Mesenchymal stem cell (in vitro differentiated cells and primary cell): ENCODE results near the gene TBC1D12.
"Not testable (repeated sequence)": the region's sequence is repeated elsewhere in the genome, so short reads cannot be mapped to it uniquely, and the experiment has no call there.

Experiments
- DNase-seq: peaks from one replicate; pipeline ENCODE4 v3.0.0-alpha.2; 2013
- H2AFZ ChIP-seq: one replicate; pipeline ENCODE4 v1.6.1; 2013; ENCODE audit warnings: low read depth, mild to moderate bottlenecking, control low read depth, inconsistent platforms, low read length, moderate library complexity
- H2AK5ac ChIP-seq: 2 replicates; pipeline ENCODE4 v1.6.1; 2013; ENCODE audit warnings: low read length, moderate library complexity, mild to moderate bottlenecking, inconsistent platforms; ENCODE audit not compliant: severe bottlenecking
- H2BK120ac ChIP-seq: one replicate; pipeline ENCODE4 v1.6.1; 2013; ENCODE audit warnings: low read depth, mild to moderate bottlenecking, inconsistent platforms, low read length, moderate library complexity
- H2BK12ac ChIP-seq, 2 experiments: one replicate each; pipeline ENCODE4 v1.6.1; 2013; ENCODE audit warnings: inconsistent platforms in 2 of 2, low read length in 2 of 2, mild to moderate bottlenecking in 2 of 2, moderate library complexity in 2 of 2, control low read depth in 1 of 2
- H2BK15ac ChIP-seq: one replicate; pipeline ENCODE4 v1.6.1; 2013; ENCODE audit warnings: mild to moderate bottlenecking, low read depth, inconsistent platforms; ENCODE audit not compliant: poor library complexity, severe bottlenecking
- H2BK5ac ChIP-seq: 2 replicates; pipeline ENCODE4 v1.6.1; 2013; ENCODE audit warnings: low read depth, mild to moderate bottlenecking, low read length, control low read depth, inconsistent platforms; ENCODE audit not compliant: poor library complexity, severe bottlenecking
- H3K14ac ChIP-seq, 2 experiments: one replicate each; pipeline ENCODE4 v1.6.1; 2013; ENCODE audit warnings: inconsistent platforms in 2 of 2, low read length in 2 of 2, control low read depth in 1 of 2, mild to moderate bottlenecking in 1 of 2, moderate library complexity in 1 of 2
- H3K18ac ChIP-seq, 2 experiments: one replicate each; pipeline ENCODE4 v1.6.1; 2013; ENCODE audit warnings: inconsistent platforms in 2 of 2, low read length in 2 of 2, control low read depth in 1 of 2, low read depth in 1 of 2, mild to moderate bottlenecking in 1 of 2
- H3K23ac ChIP-seq, 2 experiments: one replicate each; pipeline ENCODE4 v1.6.1; 2013; ENCODE audit warnings: inconsistent platforms in 2 of 2, low read length in 2 of 2, mild to moderate bottlenecking in 2 of 2, moderate library complexity in 2 of 2, control low read depth in 1 of 2
- H3K27ac ChIP-seq: 2 replicates; pipeline ENCODE4 v1.5.1; 2013; ENCODE audit warnings: mild to moderate bottlenecking, moderate library complexity, low read length, control low read depth, inconsistent platforms; ENCODE audit not compliant: poor library complexity, severe bottlenecking
- H3K27me3 ChIP-seq, 2 experiments: 2 replicates each; pipeline versions ENCODE4 v1.6.1 to v1.7.0; 2013; ENCODE audit warnings: low read length in 2 of 2, mild to moderate bottlenecking in 2 of 2, moderate library complexity in 2 of 2, control low read depth in 1 of 2, inconsistent platforms in 1 of 2; ENCODE audit not compliant: control insufficient read depth in 1 of 2, insufficient read depth in 1 of 2
- H3K36me3 ChIP-seq, 2 experiments: 2 replicates each; pipeline versions ENCODE4 v1.6.1 to v1.7.0; 2013; ENCODE audit warnings: low read length in 2 of 2, control low read depth in 1 of 2, inconsistent platforms in 1 of 2, low read depth in 1 of 2, mild to moderate bottlenecking in 1 of 2; ENCODE audit not compliant: insufficient read depth in 2 of 2, control insufficient read depth in 1 of 2
- H3K4ac ChIP-seq, 2 experiments: one replicate each; pipeline ENCODE4 v1.6.1; 2013; ENCODE audit warnings: inconsistent platforms in 2 of 2, low read length in 2 of 2, mild to moderate bottlenecking in 2 of 2, moderate library complexity in 2 of 2, control low read depth in 1 of 2, low read depth in 1 of 2
- H3K4me1 ChIP-seq: 2 replicates; pipeline ENCODE4 v1.6.1; 2013; ENCODE audit warnings: low read depth, low read length, control low read depth; ENCODE audit not compliant: control insufficient read depth, insufficient read depth
- H3K4me2 ChIP-seq: 2 replicates; pipeline ENCODE4 v1.6.1; 2013; ENCODE audit warnings: low read length, mild to moderate bottlenecking, inconsistent platforms; ENCODE audit not compliant: poor library complexity, severe bottlenecking
- H3K4me3 ChIP-seq, 2 experiments: 2 replicates each; pipeline versions ENCODE4 v1.5.1 to v1.7.0; 2013; ENCODE audit warnings: low read length in 2 of 2, mild to moderate bottlenecking in 2 of 2, control low read depth in 1 of 2, low read depth in 1 of 2; ENCODE audit not compliant: insufficient read depth in 1 of 2
- H3K79me1 ChIP-seq: replicated peaks from 2 replicates; pipeline ENCODE4 v1.6.1; 2013; ENCODE audit warnings: mild to moderate bottlenecking, control low read depth, low read length, inconsistent platforms; ENCODE audit not compliant: poor library complexity, severe bottlenecking
- H3K9ac ChIP-seq: 2 replicates; pipeline ENCODE4 v1.7.0; 2013; ENCODE audit warnings: mild to moderate bottlenecking, low read length, moderate library complexity
- H3K9me3 ChIP-seq: 2 replicates; pipeline ENCODE4 v1.7.0; 2013; ENCODE audit warnings: mild to moderate bottlenecking, low read length; ENCODE audit not compliant: control insufficient read depth
- H4K8ac ChIP-seq: one replicate; pipeline ENCODE4 v1.6.1; 2013; ENCODE audit warnings: inconsistent platforms, mild to moderate bottlenecking, low read length, moderate library complexity
- H4K91ac ChIP-seq: one replicate; pipeline ENCODE4 v1.6.1; 2013; ENCODE audit warnings: mild to moderate bottlenecking, low read length, inconsistent platforms
- WGBS: methylation state at CpG from one replicate; pipeline ENCODE4 v1.1.7; 2013; ENCODE audit warnings: mixed read lengths; 5-methylcytosine and 5-hydroxymethylcytosine counted together

The TBC1D12 gene

GRCh38 chr10:94542282-94542681 lies 139.9 kb downstream of the TBC1D12 start:
- not testable (repeated sequence) for H2AK5ac ChIP-seq, H3K23ac ChIP-seq, H4K91ac ChIP-seq, H2AFZ ChIP-seq, H3K4me1 ChIP-seq, H3K9ac ChIP-seq, H2BK120ac ChIP-seq, H3K27ac ChIP-seq, H3K9me3 ChIP-seq, H3K27me3 ChIP-seq, H3K79me1 ChIP-seq, H2BK12ac ChIP-seq, H3K36me3 ChIP-seq, DNase-seq, H3K4me2 ChIP-seq, H3K18ac ChIP-seq, H4K8ac ChIP-seq, H3K14ac ChIP-seq, H2BK5ac ChIP-seq, H3K4me3 ChIP-seq, H3K4ac ChIP-seq, H2BK15ac ChIP-seq
- 100% methylated on average over 1 of the region's 2 CpGs for WGBS

DNA sequence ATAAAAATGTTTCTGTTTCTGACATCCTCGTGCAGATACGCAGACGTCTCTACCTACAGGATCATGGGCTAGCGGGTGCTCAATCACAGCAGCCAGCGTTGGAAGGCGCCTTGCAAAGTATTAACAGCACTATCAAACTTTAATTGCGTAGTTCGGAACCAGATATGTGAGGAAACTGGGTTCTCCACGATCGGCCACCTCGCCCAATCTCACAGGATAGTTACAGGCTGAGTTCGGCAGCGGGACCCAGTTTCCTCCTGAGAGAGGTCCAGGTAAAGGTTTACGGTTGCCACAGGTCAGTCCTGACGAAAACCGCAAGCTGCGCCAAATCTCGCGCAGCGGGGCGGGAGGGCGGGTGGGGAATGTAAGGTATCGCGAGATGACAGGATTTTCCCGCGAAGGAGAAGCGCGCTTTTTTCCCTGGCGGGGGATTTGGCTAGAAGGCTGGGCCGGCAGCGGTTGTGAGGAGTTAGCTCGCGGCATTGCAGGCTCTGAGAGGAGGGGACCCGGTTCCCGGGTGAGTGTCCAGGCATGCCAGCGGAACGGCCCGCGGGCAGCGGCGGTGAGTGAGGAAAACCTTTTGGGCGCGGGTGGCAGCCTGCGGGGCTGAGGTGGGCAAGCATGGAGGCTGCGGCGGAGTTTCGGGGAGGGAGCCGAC lies 143.2 kb downstream of the TBC1D12 start, which contains the start of gene HELLS:
Gene HELLS (plus strand): TSS at position 398 of the 658 bp plus-strand sequence. CDS start 134 bp downstream, at position 532.
- peak; percentile 89 for DNase-seq
- H4K8ac ChIP-seq, result peak within 1 kb of the TSS; percentile 89
- H3K79me1 ChIP-seq, result peaks cover 4% of the 10 kb centered on the region
- H2BK15ac ChIP-seq, result no peak within 1 kb of the TSS
- peak within 1 kb of the TSS; percentile 18 for H4K91ac ChIP-seq
- no peaks in the 10 kb centered on the region for H3K9me3 ChIP-seq
- peak within 1 kb of the TSS; percentile 96 for H2AFZ ChIP-seq
- H3K4me3 ChIP-seq, result peak within 1 kb of the TSS; percentile 91 to 100
- peak within 1 kb of the TSS in 1 of 2 experiments; percentile 84 for H3K4ac ChIP-seq
- no peak within 1 kb of the TSS for H3K14ac ChIP-seq
- H3K27me3 ChIP-seq, result no peaks in the 10 kb centered on the region
- no peak within 1 kb of the TSS for H2BK5ac ChIP-seq
- H3K4me1 ChIP-seq, result peaks cover 8% of the 10 kb centered on the region
- peak within 1 kb of the TSS in 1 of 2 experiments; percentile 78 for H3K23ac ChIP-seq
- no peak within 1 kb of the TSS for H2AK5ac ChIP-seq
- H3K18ac ChIP-seq, result peak within 1 kb of the TSS; percentile 19 to 91
- peak within 1 kb of the TSS; percentile 90 for H3K9ac ChIP-seq
- no peak within 1 kb of the TSS for H2BK120ac ChIP-seq
- H3K36me3 ChIP-seq, result peaks cover 0 to 3% of the 10 kb centered on the region in 2 experiments
- peak within 1 kb of the TSS; percentile 98 for H3K4me2 ChIP-seq
- H2BK12ac ChIP-seq, result peak within 1 kb of the TSS in 1 of 2 experiments; percentile 52
- under 1% methylated on average over 48 of the region's 48 CpGs for WGBS
- peak within 1 kb of the TSS; percentile 96 for H3K27ac ChIP-seq

- Histone ChIP-seq H4K91ac (no peak overlapping the region), H2BK15ac (no peak overlapping the region), H2BK120ac (no peak overlapping the region), H3K36me3 (peaks cover 0 to 4% of the 10 kb centered on the region in 2 experiments), H2BK12ac (no peak overlapping the region), H3K4me2 (peak overlapping the region; percentile 90), H3K14ac (no peak overlapping the region), H3K27ac (no peak overlapping the region), H3K9me3 (no peaks in the 10 kb centered on the region), H3K79me1 (peaks cover 6% of the 10 kb centered on the region), H4K8ac (no peak overlapping the region), H3K27me3 (no peaks in the 10 kb centered on the region), H2BK5ac (no peak overlapping the region), H2AK5ac (no peak overlapping the region), H3K4me3 (peak overlapping the region; percentile 91 to 100), H3K4ac (no peak overlapping the region), H3K9ac (peak overlapping the region; percentile 90), H3K23ac (no peak overlapping the region), H3K18ac (peak overlapping the region in 1 of 2 experiments; percentile 54), H2AFZ (peak overlapping the region; percentile 96), H3K4me1 (peaks cover 8% of the 10 kb centered on the region)
- DNase-seq, result no peak
- under 1% methylated on average over 24 of the region's 25 CpGs for WGBS
These were observed 143.9 kb downstream of the TBC1D12 start for GRCh38 chr10:94546049-94546900.

GRCh38 chr10:94546901-94547185 lies 144.5 kb downstream of the TBC1D12 start:
- Histone ChIP-seq H2AK5ac (no peak overlapping the region), H3K23ac (no peak overlapping the region), H3K27me3 (no peaks in the 10 kb centered on the region), H3K9me3 (no peaks in the 10 kb centered on the region), H3K18ac (no peak overlapping the region), H3K9ac (peak overlapping the region; percentile 90), H3K27ac (no peak overlapping the region), H4K91ac (no peak overlapping the region), H3K36me3 (peaks cover 0 to 4% of the 10 kb centered on the region in 2 experiments), H3K4ac (no peak overlapping the region), H3K4me1 (peaks cover 8% of the 10 kb centered on the region), H2AFZ (no peak overlapping the region), H3K4me2 (peak overlapping the region; percentile 90), H3K14ac (no peak overlapping the region), H2BK5ac (no peak overlapping the region), H3K4me3 (peak overlapping the region in 1 of 2 experiments; percentile 100), H3K79me1 (peaks cover 6% of the 10 kb centered on the region), H4K8ac (no peak overlapping the region), H2BK120ac (no peak overlapping the region), H2BK12ac (no peak overlapping the region), H2BK15ac (no peak overlapping the region)
- DNase-seq, result peak; percentile 32
- WGBS, result no CpG with 5 or more reads among the region's 1 CpG
